Ovary (tissue), 3 donors: ENCODE data around the gene LMX1A.

Experiments
- POLR2A ChIP-seq: fragments of 450-650 bp; IDR thresholded peaks from one replicate; pipeline ENCODE4 v1.6.1; 2017; ENCODE audit warnings: antibody characterized with exemption, mild to moderate bottlenecking, moderate library complexity
- TF ChIP-seq, protein P1 (sequence below), 3 donors: fragments of 450-650 bp in 2 of 3; fragments of 200-600 bp in 1 of 3; IDR thresholded peaks; one replicate each; pipeline versions ENCODE4 v1.5.1 to v1.8.0; 2016 to 2022; ENCODE audit warnings: antibody characterized with exemption in 3 of 3, mild to moderate bottlenecking in 1 of 3
- donor health status: DM: no; HTN: no; CAD: no.

- TF ChIP-seq, protein P1, sequence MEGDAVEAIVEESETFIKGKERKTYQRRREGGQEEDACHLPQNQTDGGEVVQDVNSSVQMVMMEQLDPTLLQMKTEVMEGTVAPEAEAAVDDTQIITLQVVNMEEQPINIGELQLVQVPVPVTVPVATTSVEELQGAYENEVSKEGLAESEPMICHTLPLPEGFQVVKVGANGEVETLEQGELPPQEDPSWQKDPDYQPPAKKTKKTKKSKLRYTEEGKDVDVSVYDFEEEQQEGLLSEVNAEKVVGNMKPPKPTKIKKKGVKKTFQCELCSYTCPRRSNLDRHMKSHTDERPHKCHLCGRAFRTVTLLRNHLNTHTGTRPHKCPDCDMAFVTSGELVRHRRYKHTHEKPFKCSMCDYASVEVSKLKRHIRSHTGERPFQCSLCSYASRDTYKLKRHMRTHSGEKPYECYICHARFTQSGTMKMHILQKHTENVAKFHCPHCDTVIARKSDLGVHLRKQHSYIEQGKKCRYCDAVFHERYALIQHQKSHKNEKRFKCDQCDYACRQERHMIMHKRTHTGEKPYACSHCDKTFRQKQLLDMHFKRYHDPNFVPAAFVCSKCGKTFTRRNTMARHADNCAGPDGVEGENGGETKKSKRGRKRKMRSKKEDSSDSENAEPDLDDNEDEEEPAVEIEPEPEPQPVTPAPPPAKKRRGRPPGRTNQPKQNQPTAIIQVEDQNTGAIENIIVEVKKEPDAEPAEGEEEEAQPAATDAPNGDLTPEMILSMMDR (IDR thresholded peaks at IDR 0.05) = no peak
- no peak for TF ChIP-seq POLR2A
Observed at GRCh38 chr1:165152109-165152508, 204.4 kb downstream of the LMX1A start.
